GM12878 (cell line): ENCODE results near the gene ARMC2. TPM values are rescaled to one million over a fixed set of nuclear protein-coding genes. Genes with fewer than 3 reads are reported as not detected.

Experiments
- ATAC-seq: fragments of 200-7000 bp; cut with Tn5 transposase; 3 replicates; pipeline ENCODE4 v1.9.1; 2020; ENCODE audit warnings: mild to moderate bottlenecking, moderate library complexity
- BruUV-seq: library from RNA; stranded (reverse); fragments of 400-500 nt; replicated peaks from 2 replicates; lab custom pipeline; 2021; lab: Mats Ljungman, UMichigan
- CTCF ChIA-PET: fragments of 300-600 bp; sonication (Branson Sonifier 250); formaldehyde crosslinking; extraction: SDS; loops from one replicate; lab custom pipeline; 2021; ENCODE audit warnings: inconsistent platforms; lab: Yijun Ruan, JAX
- POLR2A ChIA-PET: fragments of 350-600 bp; formaldehyde crosslinking; extraction: SDS; loops from one replicate; lab custom pipeline; 2021; ENCODE audit warnings: inconsistent platforms; lab: Charles Lee
- RAD21 ChIA-PET: fragments of 300-600 bp; sonication (Branson Sonifier 250); formaldehyde crosslinking; loops from one replicate; lab custom pipeline; 2023; ENCODE audit warnings: antibody characterized with exemption; ENCODE audit not compliant: unreplicated experiment; lab: Charles Lee
- SMC1A ChIA-PET: fragments of 300-600 bp; sonication (Branson Sonifier 250); formaldehyde crosslinking; loops from one replicate; lab custom pipeline; 2023; ENCODE audit not compliant: unreplicated experiment, uncharacterized antibody; lab: Charles Lee
- DNase-seq: peaks from one replicate; pipeline ENCODE4 v3.0.0-alpha.2; 2011; ENCODE audit warnings: low read depth, low spot score
- FAIRE-seq: peaks from 3 replicates; lab custom pipeline; 2011; peaks lifted over from hg19 to GRCh38; lab: Jason Lieb, UNC
- H2AFZ ChIP-seq: 2 replicates; pipeline ENCODE4 v1.6.0; 2011; ENCODE audit warnings: low read depth, low read length, control low read depth; ENCODE audit not compliant: control insufficient read depth
- H3K27ac ChIP-seq: 2 replicates; pipeline ENCODE4 v1.5.1; 2011; ENCODE audit warnings: control low read depth; ENCODE audit not compliant: control insufficient read depth, insufficient read depth
- H3K27me3 ChIP-seq, 2 experiments: replicated peaks in 1 of 2; 2 replicates each; pipeline versions ENCODE4 v1.6.0 to v1.6.1; 2011; ENCODE audit warnings: low read length in 1 of 2; ENCODE audit not compliant: control insufficient read depth in 2 of 2, insufficient read depth in 2 of 2
- H3K36me3 ChIP-seq, 2 experiments: 2 replicates each; pipeline ENCODE4 v1.5.1; 2011; ENCODE audit warnings: low read length in 1 of 2; ENCODE audit not compliant: control insufficient read depth in 2 of 2, insufficient read depth in 2 of 2
- H3K4me1 ChIP-seq: 2 replicates; pipeline ENCODE4 v1.6.1; 2011; ENCODE audit warnings: mild to moderate bottlenecking, low read length, moderate library complexity, mixed read lengths; ENCODE audit not compliant: control insufficient read depth, insufficient read depth
- H3K4me2 ChIP-seq: 2 replicates; pipeline ENCODE4 v1.6.0; 2011; ENCODE audit warnings: control low read depth; ENCODE audit not compliant: control insufficient read depth, insufficient read depth
- H3K4me3 ChIP-seq: fragments of 200-600 bp; sonication (generic); 2 replicates; pipeline ENCODE4 v1.5.1; 2016
- H3K79me2 ChIP-seq: 2 replicates; pipeline ENCODE4 v1.6.0; 2011; ENCODE audit warnings: low read length; ENCODE audit not compliant: control insufficient read depth, insufficient read depth
- H3K9ac ChIP-seq: 2 replicates; pipeline ENCODE4 v1.8.0; 2011; ENCODE audit warnings: low read length, control low read depth, mixed read lengths; ENCODE audit not compliant: control insufficient read depth, insufficient read depth
- H3K9me3 ChIP-seq: replicated peaks from 3 replicates; pipeline ENCODE4 v1.5.1; 2011; ENCODE audit warnings: mild to moderate bottlenecking, low read length; ENCODE audit not compliant: control insufficient read depth, insufficient read depth
- H4K20me1 ChIP-seq: 2 replicates; pipeline ENCODE4 v1.6.0; 2011; ENCODE audit not compliant: control insufficient read depth, insufficient read depth
- BCL11A ChIP-seq: IDR thresholded peaks from 2 replicates; pipeline ENCODE4 v1.6.1; 2011; ENCODE audit warnings: low read depth, low read length
- CHD2 ChIP-seq: IDR thresholded peaks from 2 replicates; pipeline ENCODE4 v1.6.1; 2011; ENCODE audit warnings: low read depth, low read length, improper control_type of control experiment, borderline replicate concordance
- CHD4 ChIP-seq: fragments of 200-600 bp; sonication (generic); IDR thresholded peaks from 2 replicates; pipeline ENCODE4 v1.6.1; 2016; ENCODE audit warnings: mild to moderate bottlenecking
- E4F1 ChIP-seq: fragments of 450-650 bp; IDR thresholded peaks from 2 replicates; pipeline ENCODE4 v1.6.1; 2018; ENCODE audit warnings: borderline replicate concordance, mild to moderate bottlenecking; ENCODE audit not compliant: partially characterized antibody
- FOS ChIP-seq: IDR thresholded peaks from 3 replicates; pipeline ENCODE4 v1.6.1; 2011; ENCODE audit warnings: borderline replicate concordance; ENCODE audit not compliant: insufficient read length; ENCODE audit errors: extremely low read depth
- KDM1A ChIP-seq: fragments of 200-600 bp; sonication (generic); IDR thresholded peaks from 2 replicates; pipeline ENCODE4 v1.6.1; 2016; ENCODE audit warnings: borderline replicate concordance
- RB1 ChIP-seq: fragments of 450-650 bp; formaldehyde crosslinking; IDR thresholded peaks from 2 replicates; pipeline ENCODE4 v1.6.1; 2017; ENCODE audit warnings: mild to moderate bottlenecking, borderline replicate concordance
- RFX5 ChIP-seq: IDR thresholded peaks from 2 replicates; pipeline ENCODE4 v1.6.1; 2011; ENCODE audit warnings: low read depth, low read length, improper control_type of control experiment
- SMAD5 ChIP-seq: IDR thresholded peaks from 2 replicates; pipeline ENCODE4 v1.6.1; 2016; ENCODE audit warnings: antibody characterized with exemption, low read depth
- SMC3 ChIP-seq: IDR thresholded peaks from 2 replicates; pipeline ENCODE4 v1.6.1; 2011; ENCODE audit warnings: low read length, improper control_type of control experiment, borderline replicate concordance
- SREBF1 ChIP-seq: IDR thresholded peaks from 2 replicates; pipeline ENCODE4 v1.6.1; 2012; ENCODE audit warnings: mild to moderate bottlenecking, low read length
- WGBS: methylation state at CpG from one replicate; pipeline ENCODE4 v1.1.6; 2016; ENCODE audit warnings: low lambda C conversion rate; ENCODE audit not compliant: insufficient replicate concordance, insufficient coverage; ENCODE audit errors: missing lambda C conversion rate; 5-methylcytosine and 5-hydroxymethylcytosine counted together
- in situ Hi-C: fragments of 300-500 bp; cut with MboI; formaldehyde crosslinking; loops from 9 replicates; pipeline ENCODE4 v1.14.3; 2018; ENCODE audit warnings: mixed read lengths
- intact Hi-C: fragments of 100-400 bp; cut with micrococcal nuclease; formaldehyde crosslinking; loops from one replicate; pipeline ENCODE4 v1.14.2; 2022; ENCODE audit not compliant: unreplicated experiment
- polyA plus RNA-seq, 11 experiments: library from polyadenylated mRNA; depleted of rRNA in 4 of 11; unstranded in 6 of 11; stranded (reverse) in 5 of 11; fragments of >200 nt; fragmentation: Nextera tagmentation in 4 of 11; fragmentation: Illumina TruSeq in 1 of 11; extraction: Ambion mirVana in 4 of 11; extraction: Trizol in 1 of 11; gene quantifications; 1 replicate in 1 of 11; 2 replicates in 10 of 11; pipeline versions ENCODE4 v1.2.1 to v1.2.3, GENCODE V29; 2011 to 2016; ENCODE audit warnings: inconsistent platforms in 2 of 11, missing spikeins in 2 of 11, low read depth in 1 of 11
- total RNA-seq, 4 experiments: library from RNA; depleted of rRNA in 3 of 4; stranded (reverse); fragments of >200 nt in 3 of 4; fragmentation: Illumina TruSeq in 1 of 4; extraction: Trizol in 1 of 4; gene quantifications; 2 replicates each; pipeline versions ENCODE4 v1.2.1 to v1.2.3, GENCODE V29; 2013 to 2021

ARMC2 gene
- total and polyA plus RNA-seq, 10 of the 15 experiments (the other 5 are each of a cell fraction or from before 2014, with no cell fraction given), result 0.06 to 0.33 (median 0.21) TPM; not detected in 5

DNA sequence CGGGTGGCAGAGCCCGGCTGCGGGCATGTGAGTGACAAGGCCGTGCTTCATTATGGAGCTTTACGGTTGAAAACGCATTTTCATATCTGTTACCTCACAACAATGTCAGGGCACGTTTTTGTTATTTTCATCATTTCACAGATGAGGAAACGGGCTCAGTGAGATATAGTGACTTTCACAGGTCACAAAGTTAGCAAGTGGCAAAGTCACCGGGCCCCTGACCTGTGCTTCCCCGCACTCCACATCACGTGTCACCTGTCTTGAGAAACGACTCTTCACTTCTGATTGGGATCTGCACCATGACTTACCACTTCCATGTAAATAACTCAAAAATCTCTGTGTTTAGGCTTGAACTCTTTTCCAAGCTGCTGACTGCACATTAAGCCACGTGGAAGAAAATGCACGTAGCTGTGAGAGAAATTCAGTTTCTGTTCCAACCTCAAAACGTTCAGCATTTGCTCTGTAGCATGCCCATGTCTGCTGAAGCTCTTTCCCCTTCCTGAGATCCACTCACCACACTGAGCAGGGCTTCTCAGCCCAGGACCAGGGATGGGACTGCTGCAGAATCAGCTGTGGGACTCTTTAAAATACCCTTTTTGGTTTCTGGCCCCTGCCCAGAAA, 107.2 kb downstream of the ARMC2 start:
- RAD21 ChIA-PET, result no interaction called here
- BruUV-seq, result no TSS peak
- FAIRE-seq (no peak), ATAC-seq (no peak), DNase-seq (no peak)
- Histone ChIP-seq H3K27ac (no peak overlapping the region), H3K4me3 (no peak overlapping the region), H3K4me2 (no peak overlapping the region), H3K9ac (no peak overlapping the region), H3K9me3 (no peaks in the 10 kb centered on the region), H3K27me3 (peaks cover 2 to 3% of the 10 kb centered on the region in 2 experiments; a peak in 2 of 4 replicates), H3K79me2 (no peaks in the 10 kb centered on the region), H3K4me1 (no peaks in the 10 kb centered on the region), H2AFZ (no peak overlapping the region), H3K36me3 (no peaks in the 10 kb centered on the region), H4K20me1 (no peaks in the 10 kb centered on the region)
- CTCF ChIA-PET, result interaction anchor here (1.2 kb wide), 1 partner anchor 116 kb away, joined by 3 read pairs; no protein-coding TSS in a partner anchor
- intact Hi-C loops, result no loop called here
- no peak for TF ChIP-seq KDM1A
- TF ChIP-seq RB1, result no peak
- no peak for TF ChIP-seq BCL11A
- no peak for TF ChIP-seq CHD4
- no peak for TF ChIP-seq E4F1
- TF ChIP-seq SMC3, result no peak
- no peak for TF ChIP-seq RFX5
- no peak for TF ChIP-seq SMAD5
- no peak for TF ChIP-seq CHD2
- TF ChIP-seq SREBF1, result no peak
- no peak for TF ChIP-seq FOS
- SMC1A ChIA-PET, result interaction anchor here (1.4 kb wide), 1 partner anchor 24 kb away, joined by 3 read pairs; no protein-coding TSS in a partner anchor
- 49% methylated on average over 15 of the region's 15 CpGs for WGBS
- in situ Hi-C loops, result no loop called here
- POLR2A ChIA-PET, result no interaction called here
